K562 (cell line): ENCODE data around the gene FGF11. TPM values are rescaled to one million over a fixed set of nuclear protein-coding genes. Genes with fewer than 3 reads are reported as not detected.

Experiments used
- ATAC-seq: fragments of 200-7000 bp; cut with Tn5 transposase; 3 replicates; pipeline ENCODE4 v1.9.1; 2020; ENCODE audit warnings: moderate library complexity
- BruUV-seq: library from RNA; stranded (reverse); fragments of 400-500 nt; replicated peaks from 2 replicates; lab custom pipeline; 2021; lab: Mats Ljungman, UMichigan
- CTCF ChIA-PET: fragments of 300-600 bp; formaldehyde crosslinking; extraction: SDS; loops from one replicate; lab custom pipeline; 2021; ENCODE audit warnings: low intra/inter-chr PET ratio; lab: Yijun Ruan, JAX
- POLR2A ChIA-PET: fragments of 300-600, 350-650 bp; sonication (Branson Sonifier 250); formaldehyde crosslinking; extraction: SDS; loops from one replicate; lab custom pipeline; 2021; ENCODE audit warnings: antibody characterized with exemption, inconsistent platforms; lab: Yijun Ruan, JAX
- DNase-seq, 4 experiments: peaks; one replicate each; pipeline versions ENCODE4 v3.0.0 to v3.0.0-alpha.2; 2011 to 2018; ENCODE audit warnings: low spot score in 3 of 4, mixed read lengths in 3 of 4; ENCODE audit errors: extremely low read depth in 1 of 4
- FAIRE-seq: peaks from 2 replicates; lab custom pipeline; 2011; peaks lifted over from hg19 to GRCh38; lab: Jason Lieb, UNC
- H2AFZ ChIP-seq: 2 replicates; pipeline ENCODE4 v1.6.0; 2011; ENCODE audit warnings: low read depth, low read length, control low read depth, inconsistent platforms
- H3K27ac ChIP-seq: fragments of 200-600 bp; 3 replicates; pipeline ENCODE4 v1.8.0; 2011; ENCODE audit warnings: low read depth, mild to moderate bottlenecking, control low read depth, inconsistent platforms, low read length, moderate library complexity, mixed read lengths; ENCODE audit errors: extremely low read depth
- H3K27me3 ChIP-seq, 2 experiments: fragments of 300-600 bp in 1 of 2; 2 replicates in 1 of 2; 3 replicates in 1 of 2; pipeline versions ENCODE4 v1.6.0 to v1.8.0; 2011; ENCODE audit warnings: inconsistent platforms in 2 of 2, low read length in 2 of 2, mild to moderate bottlenecking in 1 of 2, mixed read lengths in 1 of 2, moderate library complexity in 1 of 2; ENCODE audit not compliant: control insufficient read depth in 2 of 2, insufficient read depth in 2 of 2
- H3K36me3 ChIP-seq: fragments of 300-600 bp; 3 replicates; pipeline ENCODE4 v1.8.0; 2011; ENCODE audit warnings: mild to moderate bottlenecking, low read length, inconsistent platforms; ENCODE audit not compliant: control insufficient read depth, insufficient read depth
- H3K4me1 ChIP-seq, 2 experiments: fragments of 200-600 bp in 1 of 2; replicated peaks in 1 of 2; 2 replicates in 1 of 2; 3 replicates in 1 of 2; pipeline versions ENCODE4 v1.5.1 to v1.8.0; 2011; ENCODE audit warnings: inconsistent platforms in 2 of 2, low read length in 2 of 2, mild to moderate bottlenecking in 1 of 2, mixed read lengths in 1 of 2, moderate library complexity in 1 of 2; ENCODE audit not compliant: control insufficient read depth in 2 of 2, insufficient read depth in 2 of 2
- H3K4me2 ChIP-seq: 2 replicates; pipeline ENCODE4 v1.6.1; 2011; ENCODE audit warnings: low read length, control low read depth, inconsistent platforms, mixed read lengths; ENCODE audit not compliant: insufficient read depth
- H3K4me3 ChIP-seq: fragments of 200-600 bp; sonication (generic), shearing (Covaris generic); 2 replicates; pipeline ENCODE4 v1.5.1; 2016; ENCODE audit warnings: control low read depth, inconsistent platforms
- H3K79me2 ChIP-seq: fragments of 200-600 bp; 3 replicates; pipeline ENCODE4 v1.8.0; 2011; ENCODE audit warnings: low read length, inconsistent platforms; ENCODE audit not compliant: control insufficient read depth, insufficient read depth
- H3K9ac ChIP-seq, 2 experiments: 2 replicates each; pipeline versions ENCODE4 v1.6.0 to v1.6.1; 2011; ENCODE audit warnings: low read depth in 2 of 2, low read length in 2 of 2, control low read depth in 1 of 2, inconsistent platforms in 1 of 2, mild to moderate bottlenecking in 1 of 2, mixed read lengths in 1 of 2; ENCODE audit not compliant: insufficient read depth in 1 of 2
- H3K9me1 ChIP-seq: one replicate; pipeline ENCODE4 v1.6.0; 2011; ENCODE audit warnings: inconsistent platforms, mild to moderate bottlenecking, low read length, moderate library complexity; ENCODE audit not compliant: control insufficient read depth, insufficient read depth
- H3K9me3 ChIP-seq: replicated peaks from 2 replicates; pipeline ENCODE4 v1.5.1; 2011; ENCODE audit warnings: low read depth, low read length, inconsistent platforms; ENCODE audit not compliant: control insufficient read depth, insufficient read depth
- H4K20me1 ChIP-seq: replicated peaks from 2 replicates; pipeline ENCODE4 v1.6.1; 2011; ENCODE audit warnings: low read length, inconsistent platforms, mixed read lengths; ENCODE audit not compliant: control insufficient read depth, insufficient read depth
- BHLHE40 ChIP-seq: IDR thresholded peaks from 2 replicates; pipeline ENCODE4 v1.6.1; 2011; ENCODE audit warnings: low read length, improper control_type of control experiment
- CBX3 ChIP-seq, 2 experiments: IDR thresholded peaks; 1 replicate in 1 of 2; 2 replicates in 1 of 2; pipeline ENCODE4 v1.6.1; 2012; ENCODE audit warnings: inconsistent platforms in 2 of 2, low read length in 2 of 2, borderline replicate concordance in 1 of 2, control low read depth in 1 of 2
- CXXC5 ChIP-seq: fragments of 250-450 bp; sonication (Bioruptor Pico); IDR thresholded peaks from 2 replicates; pipeline ENCODE4 v1.8.0; 2022; ENCODE audit warnings: inconsistent platforms, mild to moderate bottlenecking, moderate library complexity
- ELF2 ChIP-seq: fragments of 250-450 bp; sonication (Bioruptor Pico); IDR thresholded peaks from 2 replicates; pipeline ENCODE4 v1.5.0; 2021; ENCODE audit warnings: mild to moderate bottlenecking
- FOXK2 ChIP-seq, 2 experiments: fragments of 450-650 bp; IDR thresholded peaks in 1 of 2; conservative IDR thresholded peaks in 1 of 2; 2 replicates each; pipeline ENCODE4 v1.6.1; 2016; ENCODE audit warnings: low read depth in 2 of 2, mild to moderate bottlenecking in 1 of 2
- HCFC1 ChIP-seq: IDR thresholded peaks from 2 replicates; pipeline ENCODE4 v1.6.1; 2012; ENCODE audit warnings: low read depth, low read length, improper control_type of control experiment
- HMG20A ChIP-seq: fragments of 450-650 bp; formaldehyde crosslinking; conservative IDR thresholded peaks from 2 replicates; pipeline ENCODE4 v1.4.0; 2020; ENCODE audit warnings: mild to moderate bottlenecking, mixed read lengths
- HNRNPLL ChIP-seq: fragments of 200-400 bp; formaldehyde crosslinking; IDR thresholded peaks from 2 replicates; pipeline ENCODE4 v1.6.1; 2017; ENCODE audit warnings: low read length, low read depth, mild to moderate bottlenecking; ENCODE audit not compliant: poor library complexity, severe bottlenecking
- MBD2 ChIP-seq: sonication (generic); IDR thresholded peaks from 2 replicates; pipeline ENCODE4 v1.6.1; 2016; ENCODE audit warnings: low read depth, borderline replicate concordance
- MTA3 ChIP-seq: fragments of 450-650 bp; formaldehyde crosslinking; IDR thresholded peaks from 2 replicates; pipeline ENCODE4 v1.6.1; 2017; ENCODE audit warnings: mild to moderate bottlenecking, borderline replicate concordance
- NEUROD1 ChIP-seq: fragments of 150-350 bp; IDR thresholded peaks from 2 replicates; pipeline ENCODE4 v1.6.1; 2014; ENCODE audit warnings: borderline replicate concordance, low read length, low read depth; ENCODE audit not compliant: partially characterized antibody
- NFXL1 ChIP-seq: fragments of 450-650 bp; formaldehyde crosslinking; IDR thresholded peaks from 2 replicates; pipeline ENCODE4 v1.4.0; 2021; ENCODE audit warnings: mild to moderate bottlenecking
- NR2C2 ChIP-seq, 2 experiments: fragments of 200-800 bp in 1 of 2; sonication (Bioruptor generic) in 1 of 2; sonication (generic) in 1 of 2; formaldehyde crosslinking in 1 of 2; IDR thresholded peaks; 2 replicates each; pipeline versions ENCODE4 v1.6.1 to v1.8.0; 2016 to 2022; ENCODE audit warnings: mild to moderate bottlenecking in 1 of 2, missing compliant biosample characterization in 1 of 2, missing genetic modification characterization in 1 of 2, missing genetic modification reagents in 1 of 2
- SUPT5H ChIP-seq: fragments of 450-650 bp; IDR thresholded peaks from 2 replicates; pipeline ENCODE4 v1.6.1; 2016
- ZNF197 ChIP-seq: fragments of 200-800 bp; sonication (Bioruptor generic); IDR thresholded peaks from 2 replicates; pipeline ENCODE4 v1.6.1; 2016; ENCODE audit warnings: low read depth, missing genetic modification characterization, missing compliant biosample characterization
- ZNF696 ChIP-seq: fragments of 250-450 bp; sonication (Bioruptor Pico); conservative IDR thresholded peaks from 2 replicates; pipeline ENCODE4 v1.4.0; 2020; ENCODE audit warnings: mild to moderate bottlenecking, moderate library complexity
- WGBS: fragments of 100-300 bp; shearing (Covaris generic); methylation state at CpG from one replicate; pipeline ENCODE4 v1.1.6; 2016; ENCODE audit warnings: low coverage, mixed read lengths; ENCODE audit not compliant: insufficient coverage; ENCODE audit errors: missing lambda C conversion rate; 5-methylcytosine and 5-hydroxymethylcytosine counted together
- in situ Hi-C: fragments of 300-500 bp; cut with MboI; formaldehyde crosslinking; loops from 4 replicates; pipeline ENCODE4 v1.15.0; 2018; ENCODE audit warnings: inconsistent platforms, mixed read lengths
- intact Hi-C: fragments of 100-400 bp; cut with micrococcal nuclease; formaldehyde crosslinking; loops from 2 replicates; pipeline ENCODE4 v1.14.2; 2022
- polyA plus RNA-seq, 8 experiments: library from polyadenylated mRNA; depleted of rRNA in 4 of 8; stranded (reverse) in 5 of 8; unstranded in 3 of 8; fragments of >200 nt; fragmentation: Nextera tagmentation in 2 of 8; fragmentation: Illumina TruSeq in 1 of 8; extraction: Ambion mirVana in 2 of 8; extraction: Trizol in 1 of 8; gene quantifications; 2 replicates each; pipeline versions ENCODE4 v1.2.1 to v1.2.3, GENCODE V29; 2011 to 2014; ENCODE audit warnings: inconsistent platforms in 1 of 8, missing spikeins in 1 of 8
- total RNA-seq, 7 experiments: library from RNA; depleted of rRNA in 6 of 7; stranded (reverse); fragments of >200 nt in 6 of 7; fragmentation: Illumina TruSeq in 2 of 7; extraction: Trizol in 2 of 7; gene quantifications; 2 replicates each; pipeline versions ENCODE4 v1.2.1 to v1.2.3, GENCODE V29; 2011 to 2021; ENCODE audit warnings: low replicate concordance in 1 of 7
- TF ChIP-seq, protein P1 (sequence below): fragments of 450-650 bp; IDR thresholded peaks from 2 replicates; pipeline ENCODE4 v1.6.1; 2016; ENCODE audit warnings: borderline replicate concordance
- TF ChIP-seq, protein P2 (sequence below): fragments of 450-650 bp; IDR thresholded peaks from 2 replicates; pipeline ENCODE4 v1.6.1; 2016

The FGF11 gene
- total and polyA plus RNA-seq, 9 of the 15 experiments (the other 6 are each of a cell fraction or from before 2014, with no cell fraction given): 1.2 to 7.5 (median 3.0) TPM

- H3K36me3 ChIP-seq: peaks cover 5% of the 10 kb centered on the region; the same call in 1 of the 3 replicates
- CTCF ChIA-PET: no interaction called here
- peak within 1 kb of the TSS; percentile 78 for H3K27ac ChIP-seq
- DNase-seq (peak; percentile 75 to 98 (median 85)), ATAC-seq (peak; percentile 98), FAIRE-seq (peak; percentile 98)
- 2% methylated on average over 36 of the region's 49 CpGs for WGBS
- H4K20me1 ChIP-seq: no peaks in the 10 kb centered on the region
- in situ Hi-C loops: no loop called here
- H3K4me2 ChIP-seq: peak within 1 kb of the TSS; percentile 79
- POLR2A ChIA-PET: interaction anchor here (0.6 to 1.8 kb wide), 11 partner anchors 12 to 195 kb away, joined by 3 to 23 read pairs (median 4); partner anchors contain the start of genes CD68, POLR2A and ZBTB4
- H3K9me1 ChIP-seq: no peaks in the 10 kb centered on the region
- peak within 1 kb of the TSS; percentile 90 for H2AFZ ChIP-seq
- intact Hi-C loops: loop anchor here (5.0 kb wide), 2 partner anchors 33 to 78 kb away; partner anchors contain the start of genes FGF11, POLR2A, SLC35G6 and TMEM102
- H3K27me3 ChIP-seq: no peaks in the 10 kb centered on the region
- peak within 1 kb of the TSS; percentile 75 to 87 for H3K9ac ChIP-seq
- no TSS peak for BruUV-seq
- peaks cover 11 to 25% of the 10 kb centered on the region in 2 experiments; a peak in 3 of 5 replicates for H3K4me1 ChIP-seq
- H3K4me3 ChIP-seq: peak within 1 kb of the TSS; percentile 68
- peaks cover 8% of the 10 kb centered on the region; the same call in 2 of the 3 replicates for H3K79me2 ChIP-seq
- H3K9me3 ChIP-seq: no peaks in the 10 kb centered on the region
- no peak for TF ChIP-seq ZNF197
- peak; percentile 57 for TF ChIP-seq NEUROD1
- TF ChIP-seq ELF2 (CRISPR knock-in tag): no peak
- TF ChIP-seq HMG20A (CRISPR knock-in tag): no peak
- no peak for TF ChIP-seq CBX3 (IDR thresholded peaks at IDR 0.05; ENCODE audit: borderline replicate concordance in 1 of 2, low read length in 2 of 2)
- no peak for TF ChIP-seq NFXL1 (CRISPR knock-in tag)
- TF ChIP-seq ZNF696: no peak
- TF ChIP-seq NR2C2 (CRISPR knock-in tag; IDR thresholded peaks at IDR 0.05): no peak
- TF ChIP-seq NR2C2 (tag; IDR thresholded peaks at IDR 0.05): peak; percentile 82
- TF ChIP-seq MTA3: 0 out of 2 replicates have a peak, but pooled peaks have one; percentile 48
- TF ChIP-seq HCFC1: peak; percentile 27; the same call in 1 of the 2 replicates
- peak; percentile 79 for TF ChIP-seq CXXC5 (CRISPR knock-in tag)
- TF ChIP-seq MBD2: peak; percentile 89
- TF ChIP-seq, protein P1, sequence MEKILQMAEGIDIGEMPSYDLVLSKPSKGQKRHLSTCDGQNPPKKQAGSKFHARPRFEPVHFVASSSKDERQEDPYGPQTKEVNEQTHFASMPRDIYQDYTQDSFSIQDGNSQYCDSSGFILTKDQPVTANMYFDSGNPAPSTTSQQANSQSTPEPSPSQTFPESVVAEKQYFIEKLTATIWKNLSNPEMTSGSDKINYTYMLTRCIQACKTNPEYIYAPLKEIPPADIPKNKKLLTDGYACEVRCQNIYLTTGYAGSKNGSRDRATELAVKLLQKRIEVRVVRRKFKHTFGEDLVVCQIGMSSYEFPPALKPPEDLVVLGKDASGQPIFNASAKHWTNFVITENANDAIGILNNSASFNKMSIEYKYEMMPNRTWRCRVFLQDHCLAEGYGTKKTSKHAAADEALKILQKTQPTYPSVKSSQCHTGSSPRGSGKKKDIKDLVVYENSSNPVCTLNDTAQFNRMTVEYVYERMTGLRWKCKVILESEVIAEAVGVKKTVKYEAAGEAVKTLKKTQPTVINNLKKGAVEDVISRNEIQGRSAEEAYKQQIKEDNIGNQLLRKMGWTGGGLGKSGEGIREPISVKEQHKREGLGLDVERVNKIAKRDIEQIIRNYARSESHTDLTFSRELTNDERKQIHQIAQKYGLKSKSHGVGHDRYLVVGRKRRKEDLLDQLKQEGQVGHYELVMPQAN: peak; percentile 72; the same call in 1 of the 2 replicates
- peak; percentile 18 to 54; a peak in 1 of 4 replicates for TF ChIP-seq FOXK2 (conservative IDR thresholded peaks at IDR 0.05 in 1 of 2, IDR thresholded peaks at IDR 0.05 in 1 of 2; ENCODE audit: low read depth in 2 of 2)
- TF ChIP-seq, protein P2, sequence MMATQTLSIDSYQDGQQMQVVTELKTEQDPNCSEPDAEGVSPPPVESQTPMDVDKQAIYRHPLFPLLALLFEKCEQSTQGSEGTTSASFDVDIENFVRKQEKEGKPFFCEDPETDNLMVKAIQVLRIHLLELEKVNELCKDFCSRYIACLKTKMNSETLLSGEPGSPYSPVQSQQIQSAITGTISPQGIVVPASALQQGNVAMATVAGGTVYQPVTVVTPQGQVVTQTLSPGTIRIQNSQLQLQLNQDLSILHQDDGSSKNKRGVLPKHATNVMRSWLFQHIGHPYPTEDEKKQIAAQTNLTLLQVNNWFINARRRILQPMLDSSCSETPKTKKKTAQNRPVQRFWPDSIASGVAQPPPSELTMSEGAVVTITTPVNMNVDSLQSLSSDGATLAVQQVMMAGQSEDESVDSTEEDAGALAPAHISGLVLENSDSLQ: peak; percentile 15; the same call in 1 of the 2 replicates
- TF ChIP-seq SUPT5H: peak; percentile 82
- no peak for TF ChIP-seq BHLHE40
- peak; percentile 66 for TF ChIP-seq HNRNPLL
These were observed 35.2 kb upstream of the FGF11 start, which contains the start of gene TMEM256 for GRCh38 chr17:7403977-7404736. Gene TMEM256, minus strand, starts transcription at chr17:7404097. Its CDS starts 13 bp downstream, at chr17:7404084.
